ENCODE data around the gene GOLGA5.
"Not testable (repeated sequence)": the region's sequence is repeated elsewhere in the genome, so short reads cannot be mapped to it uniquely, and the experiment has no call there.

- not testable (repeated sequence) for TF ChIP-seq CTCF (IDR thresholded peaks at IDR 0.05; ENCODE audit: borderline replicate concordance, extremely low read depth, low read length, poor library complexity, severe bottlenecking); EZH2 (IDR thresholded peaks at IDR 0.05; ENCODE audit: borderline replicate concordance, low read depth, low read length, severe bottlenecking)
These were observed 26.4 kb downstream of the GOLGA5 start for GRCh38 chr14:92820536-92820840.
